Adipocyte (in vitro differentiated cells): ENCODE data around the gene MTHFD1L.
"Not testable (repeated sequence)": the region's sequence is repeated elsewhere in the genome, so short reads cannot be mapped to it uniquely, and the experiment has no call there.

Source experiments
- DNase-seq: peaks from one replicate; pipeline ENCODE4 v3.0.0-alpha.2; 2015; ENCODE audit warnings: low read depth
- H3K27me3 ChIP-seq: replicated peaks from 2 replicates; pipeline ENCODE4 v1.7.0; 2013; ENCODE audit warnings: mild to moderate bottlenecking, low read length, moderate library complexity; ENCODE audit not compliant: control insufficient read depth, insufficient read depth
- H3K36me3 ChIP-seq: 2 replicates; pipeline ENCODE4 v1.7.0; 2013; ENCODE audit warnings: low read length, mild to moderate bottlenecking, moderate library complexity; ENCODE audit not compliant: control insufficient read depth, insufficient read depth, severe bottlenecking
- H3K4me1 ChIP-seq: 2 replicates; pipeline ENCODE4 v1.7.0; 2013; ENCODE audit warnings: mild to moderate bottlenecking, low read length, moderate library complexity; ENCODE audit not compliant: control insufficient read depth, insufficient read depth
- H3K4me3 ChIP-seq: 2 replicates; pipeline ENCODE4 v1.7.0; 2013; ENCODE audit warnings: mild to moderate bottlenecking, low read length, moderate library complexity
- H3K9ac ChIP-seq: 2 replicates; pipeline ENCODE4 v1.7.0; 2013; ENCODE audit warnings: mild to moderate bottlenecking, low read length, moderate library complexity
- H3K9me3 ChIP-seq: 2 replicates; pipeline ENCODE4 v1.7.0; 2013; ENCODE audit warnings: mild to moderate bottlenecking, low read length, moderate library complexity; ENCODE audit not compliant: control insufficient read depth

Gene MTHFD1L

DNA sequence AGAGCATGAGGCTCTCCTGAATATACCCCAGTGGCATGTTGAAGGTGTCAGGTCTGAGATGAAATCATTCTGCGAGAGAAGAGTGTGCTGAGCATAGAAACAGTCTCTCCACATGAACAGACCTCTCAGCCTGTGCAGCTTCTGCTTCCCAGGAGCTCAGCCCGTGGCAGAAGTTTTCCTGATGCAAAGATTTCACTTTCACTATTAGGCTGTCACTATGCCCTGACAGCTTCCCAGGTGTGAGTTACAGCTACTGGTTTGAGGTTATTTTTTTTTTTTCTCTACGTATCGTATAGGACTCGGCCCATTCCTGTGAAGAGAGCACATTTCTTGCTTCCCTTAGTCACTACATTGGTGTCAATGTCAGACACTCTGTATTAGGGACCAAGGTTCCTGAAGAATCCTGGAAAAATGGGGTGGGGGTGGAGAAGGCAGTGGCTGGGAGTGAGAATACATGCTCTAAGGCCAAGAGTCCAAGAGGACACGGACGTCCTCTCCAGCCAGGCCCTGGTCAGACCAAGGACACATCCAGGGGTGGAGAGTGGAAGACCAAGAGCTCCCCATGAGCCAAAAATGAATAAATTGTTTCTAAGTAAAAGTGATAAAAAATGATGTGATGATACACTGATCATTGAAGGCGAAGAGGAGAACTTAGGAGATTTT lies 253.1 kb downstream of the MTHFD1L start:
- Histone ChIP-seq H3K4me1 (no peaks in the 10 kb centered on the region), H3K4me3 (no peak overlapping the region), H3K27me3 (no peaks in the 10 kb centered on the region), H3K9ac (no peak overlapping the region), H3K9me3 (no peaks in the 10 kb centered on the region), H3K36me3 (no peaks in the 10 kb centered on the region)
- DNase-seq = no peak

DNA sequence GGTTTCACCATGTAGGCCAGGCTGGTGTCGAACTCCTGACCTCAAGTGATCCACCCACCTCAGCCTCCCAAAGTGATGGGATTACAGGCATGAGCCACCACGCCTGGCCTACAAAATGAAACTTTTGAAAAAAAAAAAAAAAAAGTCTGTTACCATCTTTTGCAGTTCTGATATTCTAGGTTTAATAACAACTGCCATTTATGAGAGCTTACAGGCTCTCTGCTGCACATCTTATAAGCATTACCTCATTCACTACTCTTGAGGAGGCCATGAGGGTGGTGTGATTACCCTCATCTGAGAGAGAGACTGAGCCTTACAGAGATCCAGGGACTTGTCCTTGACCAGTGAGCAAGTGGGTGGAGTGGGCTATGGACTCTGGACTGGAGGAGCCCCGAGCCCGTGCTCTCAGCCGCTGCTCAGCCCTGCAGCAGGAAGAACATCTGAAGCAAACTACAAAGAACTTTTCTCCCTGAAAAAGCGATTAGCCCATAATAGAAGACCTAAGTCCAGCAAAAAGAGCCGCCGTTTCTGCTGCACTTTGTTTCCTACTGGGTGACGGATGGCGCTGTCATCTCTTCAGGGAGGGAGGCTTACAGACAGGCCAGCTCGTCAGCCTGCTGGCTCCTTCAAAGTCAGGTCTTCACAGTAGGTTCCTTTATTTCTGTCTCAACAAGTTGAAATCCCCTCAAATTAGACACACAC lies 254.5 kb downstream of the MTHFD1L start:
- Histone ChIP-seq H3K4me3 (no peak overlapping the region), H3K36me3 (no peaks in the 10 kb centered on the region), H3K9me3 (no peaks in the 10 kb centered on the region), H3K9ac (no peak overlapping the region), H3K27me3 (no peaks in the 10 kb centered on the region), H3K4me1 (no peaks in the 10 kb centered on the region)
- no peak for DNase-seq

DNA sequence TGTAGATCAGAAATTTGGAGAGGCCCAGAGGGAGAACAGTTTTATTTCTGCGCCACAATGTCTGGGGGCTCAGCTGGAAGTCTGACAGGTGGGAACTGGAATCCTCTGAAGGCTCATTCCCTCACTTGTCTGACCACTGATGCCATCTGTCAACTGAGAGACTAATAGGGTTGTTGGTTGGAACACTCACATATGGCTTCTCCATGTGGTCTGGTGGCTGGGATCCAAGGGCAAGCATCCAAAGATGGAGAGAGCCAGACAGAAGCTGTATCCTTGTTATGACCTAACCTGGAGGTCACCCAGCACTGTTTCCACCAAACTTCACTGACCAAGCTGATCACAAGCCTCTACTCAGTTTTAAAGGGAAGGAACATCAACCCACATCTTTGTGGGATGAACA lies 256.4 kb downstream of the MTHFD1L start:
- no peaks in the 10 kb centered on the region for H3K9me3 ChIP-seq
- H3K36me3 ChIP-seq = no peaks in the 10 kb centered on the region
- no peak overlapping the region for H3K4me3 ChIP-seq
- DNase-seq = no peak
- H3K4me1 ChIP-seq = no peaks in the 10 kb centered on the region
- H3K9ac ChIP-seq = no peak overlapping the region
- H3K27me3 ChIP-seq = no peaks in the 10 kb centered on the region

DNA sequence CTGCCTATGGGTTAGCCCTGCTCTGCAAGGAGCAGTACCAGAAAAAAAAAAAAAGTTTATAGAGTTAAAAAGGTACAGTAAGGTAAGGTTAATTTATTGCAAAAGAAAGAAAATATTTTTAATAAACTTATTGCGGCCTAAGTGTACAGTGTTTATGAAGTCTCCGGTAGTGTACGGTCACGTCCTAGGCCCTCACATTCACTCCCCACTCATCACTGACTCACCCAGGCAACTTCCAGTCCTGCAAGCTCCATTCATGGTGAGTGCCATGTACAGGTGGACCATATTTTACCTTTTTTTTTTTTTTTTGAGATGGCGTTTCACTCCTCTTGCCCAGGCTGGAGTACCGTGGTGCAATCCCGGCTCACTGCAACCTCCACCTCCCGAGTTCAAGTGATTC lies 258.1 kb downstream of the MTHFD1L start:
- not testable (repeated sequence) for H3K27me3 ChIP-seq, H3K36me3 ChIP-seq, DNase-seq, H3K9ac ChIP-seq, H3K4me3 ChIP-seq, H3K4me1 ChIP-seq, H3K9me3 ChIP-seq

DNA sequence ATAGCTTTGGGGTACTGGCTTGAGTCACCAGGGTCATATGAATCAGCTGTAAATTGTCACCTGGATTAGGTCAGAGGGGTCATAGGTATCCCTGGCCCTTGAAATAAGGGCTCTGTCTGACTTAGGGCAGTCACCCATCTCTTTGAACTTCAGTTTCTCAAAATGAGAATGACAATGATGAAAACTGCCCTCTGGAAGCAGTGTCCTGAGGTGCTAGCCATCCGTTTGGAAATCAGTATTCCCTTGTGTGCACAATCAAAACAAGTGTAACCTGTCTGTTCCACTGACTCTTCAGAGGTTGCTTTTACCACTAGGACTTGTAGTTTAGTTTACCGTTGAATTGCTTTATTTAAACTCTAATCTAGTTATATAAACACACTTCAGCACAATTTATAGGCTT lies 259.7 kb downstream of the MTHFD1L start:
- not testable (repeated sequence) for H3K27me3 ChIP-seq, DNase-seq, H3K9ac ChIP-seq, H3K9me3 ChIP-seq, H3K36me3 ChIP-seq, H3K4me1 ChIP-seq, H3K4me3 ChIP-seq

DNA sequence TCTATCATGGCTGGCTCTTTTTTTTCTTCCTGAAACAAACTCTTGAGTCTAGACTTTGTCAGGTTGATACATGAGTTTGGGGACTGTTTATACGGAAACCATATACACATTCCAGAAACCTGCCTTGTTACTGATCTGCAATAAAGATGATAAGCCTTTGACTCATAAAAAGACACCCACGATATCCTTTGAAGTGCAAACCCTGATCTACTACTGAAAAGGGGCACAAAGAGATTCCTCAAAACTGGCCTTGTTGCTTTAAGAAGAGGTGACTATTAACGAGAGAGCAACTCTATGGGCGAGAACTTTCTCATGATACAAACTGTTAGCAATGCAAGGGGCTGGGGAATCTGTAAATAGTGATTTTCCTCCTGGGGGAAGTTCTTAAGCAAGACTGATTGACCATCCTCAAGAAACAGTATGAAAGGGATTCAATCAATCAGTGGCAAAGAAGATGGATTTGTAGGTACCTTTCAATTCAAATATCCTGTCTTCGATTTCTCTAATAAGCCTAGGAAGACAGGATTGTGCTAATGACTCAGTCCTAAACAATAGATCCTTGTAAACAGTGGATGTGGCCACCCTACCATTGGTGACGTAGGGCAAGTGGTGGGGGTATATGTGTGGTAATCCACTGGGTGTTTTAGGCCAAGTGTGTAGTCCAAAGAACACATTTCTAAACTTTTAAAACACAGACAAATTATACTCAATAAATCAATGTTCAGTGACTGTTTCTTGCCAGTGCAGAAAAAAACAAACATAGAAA lies 260.3 kb downstream of the MTHFD1L start:
- not testable (repeated sequence) for H3K9ac ChIP-seq, H3K9me3 ChIP-seq, DNase-seq, H3K4me3 ChIP-seq, H3K27me3 ChIP-seq, H3K4me1 ChIP-seq, H3K36me3 ChIP-seq

DNA sequence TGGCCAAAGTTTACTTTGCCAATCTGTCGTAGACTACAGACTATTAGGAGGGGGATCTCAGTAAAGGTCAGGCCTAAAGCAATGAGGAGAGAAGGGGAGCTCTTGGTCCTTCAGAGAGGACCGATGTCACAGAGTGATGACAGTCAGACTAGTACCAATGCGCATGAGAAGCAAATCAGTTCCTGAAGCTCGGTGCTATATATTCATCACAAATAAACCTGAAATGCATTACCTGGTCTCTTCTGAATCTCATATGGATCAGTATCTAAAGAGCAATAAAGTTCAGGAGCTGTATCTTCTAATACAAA lies 260.9 kb downstream of the MTHFD1L start:
- not testable (repeated sequence) for H3K9me3 ChIP-seq, H3K36me3 ChIP-seq, H3K4me1 ChIP-seq, H3K9ac ChIP-seq, H3K27me3 ChIP-seq, DNase-seq, H3K4me3 ChIP-seq

DNA sequence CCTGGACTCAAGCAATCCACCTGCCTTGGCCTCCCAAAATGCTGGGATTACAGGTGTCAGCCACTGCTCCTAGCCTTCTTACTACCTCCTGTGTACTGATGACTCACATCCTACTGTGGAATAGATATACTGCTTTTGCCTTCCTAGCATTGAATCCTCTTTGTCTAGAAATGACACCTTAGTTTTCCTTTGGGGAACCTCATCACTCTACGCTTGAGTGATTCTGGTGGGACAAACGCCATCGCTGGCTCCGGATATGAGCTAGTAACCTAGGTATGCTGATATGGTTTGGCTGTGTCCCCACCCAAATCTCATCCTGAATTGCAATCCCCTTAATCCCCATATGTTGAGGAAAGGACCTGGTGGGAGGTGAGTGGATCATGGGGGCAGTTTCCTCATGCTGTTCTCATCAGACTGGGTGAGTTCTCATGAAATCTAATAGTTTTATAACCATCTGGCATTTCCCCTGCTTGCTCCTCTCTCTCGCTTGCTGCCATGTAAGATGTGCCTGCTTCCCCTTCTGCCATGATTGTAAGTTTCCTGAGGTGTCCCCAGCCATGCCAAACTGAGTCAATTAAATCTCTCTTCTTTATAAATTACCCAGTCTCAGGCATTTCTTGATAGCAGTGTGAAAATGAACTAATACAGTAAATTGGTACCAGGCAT lies 261.8 kb downstream of the MTHFD1L start:
- H3K36me3 ChIP-seq, H3K4me1 ChIP-seq, H3K27me3 ChIP-seq, DNase-seq, H3K4me3 ChIP-seq, H3K9me3 ChIP-seq, H3K9ac ChIP-seq: not testable (repeated sequence)

DNA sequence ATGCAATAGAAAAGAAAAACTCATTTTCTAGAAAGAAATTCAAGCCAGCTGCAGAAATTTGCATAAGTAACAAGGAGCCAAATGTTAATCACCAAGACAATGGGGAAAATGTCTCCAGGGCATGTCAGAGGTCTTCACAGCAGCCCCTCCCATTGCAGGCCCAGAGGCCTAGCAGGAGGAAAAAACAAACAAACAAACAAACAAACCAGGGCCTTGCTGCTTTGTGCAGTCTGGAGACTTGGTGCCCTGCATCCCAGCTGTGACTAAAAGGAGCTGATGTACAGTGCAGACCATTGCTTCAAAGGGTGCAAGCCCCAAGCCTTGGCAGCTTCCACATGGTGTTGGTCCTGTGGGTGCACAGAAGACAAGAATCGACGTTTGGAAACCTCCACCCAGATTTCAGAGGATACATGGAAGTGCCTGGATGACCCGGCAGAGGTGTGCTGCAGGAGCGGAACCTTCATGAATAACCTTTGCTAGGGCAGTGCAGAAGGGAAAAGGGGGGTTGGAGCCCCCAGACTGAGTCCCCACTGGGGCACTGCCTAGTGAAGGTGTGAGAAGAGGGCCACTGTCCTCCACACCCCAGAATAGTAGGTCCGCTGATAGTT lies 263.4 kb downstream of the MTHFD1L start:
- no peak for DNase-seq
- no peaks in the 10 kb centered on the region for H3K36me3 ChIP-seq
- H3K9me3 ChIP-seq = no peaks in the 10 kb centered on the region
- H3K9ac ChIP-seq = no peak overlapping the region
- no peak overlapping the region for H3K4me3 ChIP-seq
- H3K4me1 ChIP-seq = peaks cover 8% of the 10 kb centered on the region
- no peaks in the 10 kb centered on the region for H3K27me3 ChIP-seq

DNA sequence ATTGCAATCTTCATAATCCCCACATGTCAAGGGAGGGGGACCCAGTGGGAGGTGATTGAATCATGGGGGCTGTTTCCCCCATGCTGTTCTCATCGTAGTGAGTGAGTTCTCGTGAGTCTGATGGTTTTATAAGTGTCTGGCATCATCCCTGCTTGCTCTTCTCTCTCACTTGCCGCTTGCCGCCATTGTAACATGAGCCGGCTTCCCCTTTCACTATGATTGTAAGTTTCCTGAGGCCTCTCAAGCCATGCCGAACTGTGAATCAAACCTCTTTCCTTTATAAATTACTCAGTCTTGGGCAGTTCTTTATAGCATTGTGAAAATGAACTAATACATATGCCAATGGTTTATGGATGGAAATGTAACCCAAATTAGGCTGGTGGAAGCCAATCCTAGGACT lies 264.8 kb downstream of the MTHFD1L start:
- peaks cover 8% of the 10 kb centered on the region for H3K4me1 ChIP-seq
- no peak overlapping the region for H3K9ac ChIP-seq
- H3K27me3 ChIP-seq = no peaks in the 10 kb centered on the region
- no peaks in the 10 kb centered on the region for H3K9me3 ChIP-seq
- H3K4me3 ChIP-seq = no peak overlapping the region
- DNase-seq = no peak
- no peaks in the 10 kb centered on the region for H3K36me3 ChIP-seq
